SKM-1 treated with dmso at 0.1 percent for 144 hours (cell line): Measurements from ENCODE around the gene DIS3L2.
A peak's percentile ranks its signal among the peaks of the same experiment; 100 is the strongest.

Experiments
- DNase-seq: peaks from one replicate; lab custom pipeline; 2025; ENCODE audit not compliant: unreplicated experiment; lab: John Stamatoyannopoulos, UW

The DIS3L2 gene, protein sequence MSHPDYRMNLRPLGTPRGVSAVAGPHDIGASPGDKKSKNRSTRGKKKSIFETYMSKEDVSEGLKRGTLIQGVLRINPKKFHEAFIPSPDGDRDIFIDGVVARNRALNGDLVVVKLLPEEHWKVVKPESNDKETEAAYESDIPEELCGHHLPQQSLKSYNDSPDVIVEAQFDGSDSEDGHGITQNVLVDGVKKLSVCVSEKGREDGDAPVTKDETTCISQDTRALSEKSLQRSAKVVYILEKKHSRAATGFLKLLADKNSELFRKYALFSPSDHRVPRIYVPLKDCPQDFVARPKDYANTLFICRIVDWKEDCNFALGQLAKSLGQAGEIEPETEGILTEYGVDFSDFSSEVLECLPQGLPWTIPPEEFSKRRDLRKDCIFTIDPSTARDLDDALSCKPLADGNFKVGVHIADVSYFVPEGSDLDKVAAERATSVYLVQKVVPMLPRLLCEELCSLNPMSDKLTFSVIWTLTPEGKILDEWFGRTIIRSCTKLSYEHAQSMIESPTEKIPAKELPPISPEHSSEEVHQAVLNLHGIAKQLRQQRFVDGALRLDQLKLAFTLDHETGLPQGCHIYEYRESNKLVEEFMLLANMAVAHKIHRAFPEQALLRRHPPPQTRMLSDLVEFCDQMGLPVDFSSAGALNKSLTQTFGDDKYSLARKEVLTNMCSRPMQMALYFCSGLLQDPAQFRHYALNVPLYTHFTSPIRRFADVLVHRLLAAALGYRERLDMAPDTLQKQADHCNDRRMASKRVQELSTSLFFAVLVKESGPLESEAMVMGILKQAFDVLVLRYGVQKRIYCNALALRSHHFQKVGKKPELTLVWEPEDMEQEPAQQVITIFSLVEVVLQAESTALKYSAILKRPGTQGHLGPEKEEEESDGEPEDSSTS

GRCh38 chr2:231961349-231962166 is at the start of gene DIS3L2:
TSS of gene DIS3L2 (plus strand) at chr2:231961713. CDS start at chr2:232014928, 53,215 bp downstream.
- DNase-seq: peak; percentile 71

DNA sequence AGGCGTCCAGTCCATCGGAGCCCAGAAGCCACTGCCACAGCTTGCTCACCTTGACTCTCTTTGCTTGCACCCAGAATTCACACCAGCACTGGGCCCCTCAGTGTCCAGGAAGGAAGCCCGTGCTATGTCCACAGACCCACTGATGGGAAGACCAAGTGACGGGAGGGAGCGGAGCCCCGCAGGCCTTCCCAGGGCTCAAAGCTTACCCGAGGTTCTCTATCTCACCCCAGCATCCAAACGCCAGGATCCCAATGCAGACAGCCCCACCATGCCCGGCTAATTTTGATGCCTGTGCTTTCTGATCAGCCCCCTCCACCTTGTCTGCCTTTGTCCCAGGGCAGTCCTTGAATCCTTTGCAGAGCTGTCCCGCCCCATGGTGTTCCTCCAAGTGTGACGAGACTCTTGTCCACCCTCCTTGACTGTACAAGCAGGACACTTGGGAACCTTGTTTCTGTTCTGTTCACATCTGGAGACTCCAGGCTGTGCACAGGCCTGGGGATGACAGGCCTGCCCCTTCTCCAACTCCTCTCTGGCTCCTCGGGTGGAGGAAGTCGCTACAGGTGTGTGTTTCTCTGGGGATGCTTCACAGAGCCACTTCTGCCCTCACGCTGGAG is 47.3 kb upstream of the DIS3L2 start:
- no peak for DNase-seq

GRCh38 chr2:231917280-231918066 is 44.0 kb upstream of the DIS3L2 start:
- DNase-seq: no peak

DNA sequence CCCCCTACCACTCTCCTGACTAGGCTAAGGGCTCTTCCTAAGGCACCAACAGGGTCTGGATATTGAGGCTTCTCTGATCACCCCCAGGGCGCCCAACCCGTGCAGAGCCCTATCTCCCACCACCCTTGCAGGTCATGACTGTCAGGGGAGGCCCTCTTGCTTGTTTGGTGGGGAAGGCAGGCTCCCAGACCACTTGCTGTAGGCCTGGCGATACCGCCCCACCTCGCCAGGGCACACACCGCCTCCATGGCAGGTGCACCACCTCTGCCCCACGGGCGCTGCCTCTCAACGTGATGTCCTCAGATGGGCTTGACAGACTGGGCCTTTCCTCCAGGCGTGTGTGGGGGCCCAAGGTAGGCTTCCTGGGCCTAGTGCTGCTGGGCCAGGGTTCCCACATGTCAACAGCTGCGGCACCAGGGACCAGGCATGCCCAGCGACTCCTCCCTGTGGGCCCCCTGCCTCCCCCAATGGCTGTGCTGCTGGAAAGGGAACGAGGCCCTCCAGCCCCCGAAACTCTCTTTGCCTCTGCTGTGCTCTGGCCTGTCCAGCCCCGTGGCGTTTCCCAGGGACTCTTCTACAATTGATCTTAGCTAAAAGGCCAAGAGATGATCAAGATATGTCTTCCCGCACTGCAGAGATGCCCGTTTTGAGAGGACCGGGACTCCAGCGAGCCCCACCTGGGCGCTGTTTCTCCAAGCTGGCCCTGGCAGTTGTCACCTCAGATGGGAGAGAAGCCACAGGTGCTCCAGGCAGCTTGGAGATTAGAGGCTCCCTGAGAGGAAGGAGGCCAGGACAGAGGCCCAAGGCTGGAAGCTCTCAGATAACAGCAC is 42.8 kb upstream of the DIS3L2 start:
- DNase-seq: no peak

GRCh38 chr2:231919341-231920035 is 42.0 kb upstream of the DIS3L2 start:
- DNase-seq: no peak

GRCh38 chr2:231920366-231920765 is 41.1 kb upstream of the DIS3L2 start:
- no peak for DNase-seq

GRCh38 chr2:231920795-231921194 is 40.7 kb upstream of the DIS3L2 start:
- no peak for DNase-seq

DNA sequence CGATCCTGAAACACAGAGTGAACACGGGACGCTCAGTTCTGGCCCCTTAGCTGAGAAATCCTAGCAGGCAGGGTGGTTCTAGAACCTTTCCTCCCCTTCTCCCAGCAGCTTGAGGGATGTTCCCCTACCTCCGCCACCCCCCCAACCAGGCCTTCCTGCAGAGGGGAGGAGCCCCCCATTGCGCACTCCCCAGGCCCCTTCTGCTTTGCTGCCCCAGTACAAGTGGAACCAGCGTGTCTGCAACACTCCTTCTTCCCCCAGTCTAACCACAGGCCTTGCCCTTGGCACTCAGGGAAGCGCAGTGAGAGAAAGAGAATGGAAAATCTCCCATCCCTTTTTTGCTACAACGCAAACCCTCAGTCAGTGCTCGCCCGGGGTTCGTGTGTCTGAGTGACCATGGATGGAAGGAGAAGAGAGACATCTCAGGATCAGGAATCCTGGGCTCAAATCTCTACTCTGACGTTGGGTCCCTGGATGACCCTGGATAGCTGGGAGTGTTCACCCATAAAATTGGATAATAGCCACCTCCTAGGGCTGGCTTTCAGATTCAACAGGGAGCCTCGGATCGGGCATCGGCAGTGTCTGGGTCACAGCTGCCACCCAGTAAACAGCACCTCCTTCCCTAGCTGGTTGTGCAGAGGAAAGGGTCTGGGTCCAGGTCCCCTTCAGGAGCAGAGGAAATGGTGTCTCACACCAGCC is 39.1 kb upstream of the DIS3L2 start:
- no peak for DNase-seq

DNA sequence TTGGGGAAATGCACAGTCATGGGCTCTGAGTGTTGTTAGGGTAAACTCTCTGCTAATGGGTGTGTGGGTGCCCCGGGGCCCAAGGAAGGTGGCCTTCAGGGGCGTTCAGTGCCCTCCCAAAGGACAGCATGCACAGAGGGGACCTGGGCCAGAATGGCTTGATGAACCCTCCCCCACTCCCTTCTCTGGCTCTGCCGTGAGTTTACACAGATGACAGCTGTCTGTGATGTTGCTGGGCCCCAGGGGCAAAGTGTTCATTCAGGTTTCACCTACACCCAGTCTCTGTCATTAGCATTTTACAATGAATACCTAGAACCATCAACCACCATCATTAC is 38.5 kb upstream of the DIS3L2 start:
- DNase-seq: no peak

GRCh38 chr2:231923951-231924888 is 37.3 kb upstream of the DIS3L2 start:
- DNase-seq: no peak

GRCh38 chr2:231924889-231925275 is 36.6 kb upstream of the DIS3L2 start:
- DNase-seq: no peak

GRCh38 chr2:231925303-231926179 is 36.0 kb upstream of the DIS3L2 start:
- peak; percentile 60 for DNase-seq

DNA sequence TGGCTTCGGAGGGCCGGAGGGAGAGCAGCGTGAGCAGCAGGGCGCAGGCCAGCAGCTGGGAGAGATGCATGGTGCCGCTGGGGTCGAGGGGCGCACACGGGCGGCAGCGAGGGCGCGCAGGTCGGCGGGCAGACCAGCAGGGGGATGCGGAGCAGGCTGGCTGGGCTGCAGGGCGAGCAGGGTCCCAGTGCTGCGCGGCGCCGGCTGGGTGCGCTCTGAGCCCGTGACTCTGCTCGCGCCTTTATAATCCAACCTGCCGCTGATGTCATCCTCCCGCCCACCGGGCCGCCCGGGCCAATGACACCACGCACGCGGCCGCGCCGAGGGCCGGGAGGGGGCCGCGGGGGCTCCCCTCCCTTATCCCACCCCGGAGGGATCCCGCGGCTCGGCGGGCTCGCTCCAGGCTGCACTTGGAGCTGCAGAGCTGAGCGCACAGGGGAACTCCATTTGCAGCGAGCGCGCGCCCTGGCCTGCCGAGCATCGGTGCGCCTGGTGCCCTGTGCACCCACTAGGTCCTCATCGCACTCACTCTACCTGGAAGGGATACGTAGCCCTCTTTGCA is 35.3 kb upstream of the DIS3L2 start, which contains the start of gene NPPC:
TSS of gene NPPC (minus strand) at position 217 of the 562 bp plus-strand sequence. CDS start at position 70, 147 bp downstream.
- no peak for DNase-seq

DNA sequence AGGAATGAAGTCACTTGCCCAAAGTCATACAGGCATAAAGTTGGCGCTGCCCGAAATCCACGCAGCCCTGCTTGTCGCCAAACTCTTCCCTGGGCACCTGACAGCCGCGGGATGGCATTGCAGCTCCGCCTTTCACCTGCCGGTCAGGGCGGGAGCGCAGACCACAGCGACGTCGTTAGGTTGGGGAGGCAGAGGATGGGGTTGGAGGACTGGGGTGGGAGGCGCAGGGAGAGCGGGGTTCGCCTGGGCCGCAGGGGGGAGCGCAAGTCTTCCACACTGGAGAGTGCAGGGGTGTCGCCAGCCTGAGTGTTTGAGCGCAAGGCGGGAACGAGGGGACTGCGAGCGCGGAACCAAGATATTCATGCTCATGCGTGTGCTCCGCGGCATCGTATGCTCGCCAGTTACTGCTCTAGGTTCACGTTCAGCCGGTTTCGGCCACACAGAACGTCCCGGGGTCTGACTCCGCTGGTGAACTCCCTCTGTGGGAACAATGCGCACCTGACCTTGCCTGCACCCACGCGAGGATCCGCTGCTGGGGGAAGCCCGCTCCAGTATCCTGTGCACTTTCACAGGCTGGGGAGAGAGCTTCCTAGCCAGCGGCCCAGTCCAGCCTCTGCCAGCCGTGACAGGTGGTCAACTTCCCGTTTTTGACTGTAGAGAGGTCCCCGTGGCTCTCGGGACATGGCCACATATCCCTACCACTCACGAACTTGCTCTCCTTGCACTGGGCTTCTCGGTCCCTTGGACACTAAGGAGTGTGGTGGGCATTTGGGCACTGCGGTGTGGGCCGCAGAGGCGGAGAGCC is 34.5 kb upstream of the DIS3L2 start:
- no peak for DNase-seq

- DNase-seq: no peak
Measured at GRCh38 chr2:231927566-231927890, 34.0 kb upstream of the DIS3L2 start.
